Natural killer cell treated with Interleukin-12 subunit alpha and Interleukin-12 subunit beta and Interleukin-15 and Interleukin-18, amount 100 ng/mL, for 72 hours (primary cell): ENCODE results near the gene LSM6. TPM values are rescaled to one million over a fixed set of nuclear protein-coding genes. Genes with fewer than 3 reads are reported as not detected.

Source experiments
- ATAC-seq, 2 donors: fragments of 150-1000 bp; cut with Tn5 transposase in 1 of 2; sonication (Bioruptor Pico), chemical (Tn5 transposase) in 1 of 2; 2 replicates each; pipeline ENCODE4 v1.10.0; 2021
- DNase-seq: peaks from one replicate; pipeline ENCODE4 v3.0.0; 2022; ENCODE audit warnings: low spot score
- H3K27ac Mint-ChIP-seq, 2 donors: 1 replicate in 1 of 2; 2 replicates in 1 of 2; pipeline ENCODE4 v1.8.0; 2022; ENCODE audit warnings: mixed read lengths in 2 of 2, mild to moderate bottlenecking in 1 of 2, moderate library complexity in 1 of 2
- H3K27me3 Mint-ChIP-seq, 2 donors: 1 replicate in 1 of 2; 2 replicates in 1 of 2; pipeline ENCODE4 v1.8.0; 2022; ENCODE audit warnings: mixed read lengths in 2 of 2
- H3K36me3 Mint-ChIP-seq: one replicate; pipeline ENCODE4 v1.8.0; 2022; ENCODE audit warnings: mixed read lengths
- H3K4me1 Mint-ChIP-seq, 2 donors: 1 replicate in 1 of 2; 2 replicates in 1 of 2; pipeline ENCODE4 v1.8.0; 2022; ENCODE audit warnings: low read depth in 2 of 2, mixed read lengths in 2 of 2, mild to moderate bottlenecking in 1 of 2
- H3K4me3 Mint-ChIP-seq: one replicate; pipeline ENCODE4 v1.8.0; 2022; ENCODE audit warnings: mixed read lengths
- H3K9me3 Mint-ChIP-seq: 2 replicates; pipeline ENCODE4 v1.8.0; 2022; ENCODE audit warnings: mixed read lengths
- total RNA-seq, 2 donors: library from RNA; stranded (reverse); gene quantifications; one replicate each; pipeline ENCODE4 v1.2.3, GENCODE V29; 2022

The LSM6 gene
- total RNA-seq, 2 donors from 2014 or later: 34.8 to 61.6 TPM

DNA sequence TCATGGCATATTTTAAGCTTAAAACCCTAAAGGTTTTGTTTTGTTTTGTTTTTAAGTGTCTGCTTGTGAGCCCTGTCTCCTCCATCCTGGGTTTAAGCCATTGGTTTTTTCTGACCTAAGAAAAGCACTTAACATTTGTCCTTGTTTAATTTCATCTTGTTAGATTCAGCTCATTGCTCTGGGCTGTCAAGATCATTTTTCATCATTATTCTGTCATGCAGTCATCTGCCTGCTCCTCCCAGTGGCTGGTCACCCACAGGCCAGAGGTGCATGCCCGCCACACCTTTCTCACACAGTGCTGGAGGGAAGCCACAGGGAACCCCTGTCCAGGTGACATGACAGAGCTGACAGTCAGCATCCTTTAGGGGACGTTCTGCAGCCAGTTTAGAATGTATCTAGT, 27.1 kb downstream of the LSM6 start:
- peaks cover 0 to 2% of the 10 kb centered on the region in 2 donors for H3K27me3 Mint-ChIP-seq
- no peak for ATAC-seq
- no peaks in the 10 kb centered on the region for H3K9me3 Mint-ChIP-seq
- H3K4me1 Mint-ChIP-seq: no peaks in the 10 kb centered on the region
- DNase-seq: no peak
- no peak overlapping the region for H3K27ac Mint-ChIP-seq
- peaks cover 12% of the 10 kb centered on the region for H3K36me3 Mint-ChIP-seq
- no peak overlapping the region for H3K4me3 Mint-ChIP-seq

- peaks cover 0 to 16% of the 10 kb centered on the region in 2 donors for H3K27me3 Mint-ChIP-seq
- no peaks in the 10 kb centered on the region for H3K9me3 Mint-ChIP-seq
- DNase-seq (no peak), ATAC-seq (no peak)
- H3K4me1 Mint-ChIP-seq: no peaks in the 10 kb centered on the region
- H3K4me3 Mint-ChIP-seq: no peak overlapping the region
- H3K27ac Mint-ChIP-seq: no peak overlapping the region
- peaks cover 12% of the 10 kb centered on the region for H3K36me3 Mint-ChIP-seq
Observed at GRCh38 chr4:146207410-146207809, 31.9 kb downstream of the LSM6 start.

GRCh38 chr4:146210890-146211289, 35.4 kb downstream of the LSM6 start:
- ATAC-seq: no peak
- no peaks in the 10 kb centered on the region for H3K4me1 Mint-ChIP-seq

GRCh38 chr4:146211440-146211839, 35.9 kb downstream of the LSM6 start:
- Mint-ChIP-seq H3K4me1 (no peaks in the 10 kb centered on the region), H3K27ac (no peak overlapping the region), H3K27me3 (peaks cover 0 to 27% of the 10 kb centered on the region in 2 donors)

More at GRCh38 chr4:146210890-146211289, 35.4 kb downstream of the LSM6 start:
- H3K27ac Mint-ChIP-seq: no peak overlapping the region
- H3K36me3 Mint-ChIP-seq: no peaks in the 10 kb centered on the region
- no peak for DNase-seq
- H3K4me3 Mint-ChIP-seq: no peak overlapping the region
- peaks cover 0 to 27% of the 10 kb centered on the region in 2 donors for H3K27me3 Mint-ChIP-seq
- no peaks in the 10 kb centered on the region for H3K9me3 Mint-ChIP-seq

DNA sequence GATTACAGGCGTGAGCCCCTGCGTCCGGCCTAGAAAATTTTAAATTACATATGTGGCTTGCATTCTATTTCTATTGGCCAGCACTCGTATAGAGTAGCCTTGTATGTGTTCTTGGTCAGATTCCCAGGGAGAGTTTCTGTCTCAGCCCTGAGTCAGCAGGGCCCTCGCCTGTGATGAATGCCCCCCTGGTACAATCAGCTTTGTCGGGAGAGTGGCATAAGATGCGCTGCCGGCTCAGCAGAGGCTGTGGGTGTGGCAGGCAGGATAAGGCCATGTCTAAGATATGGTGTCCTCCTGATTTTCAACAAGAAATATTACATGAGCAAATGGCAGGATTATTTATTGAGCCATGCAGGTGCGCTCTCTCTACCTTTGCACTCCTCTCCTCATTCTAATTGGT, 37.3 kb downstream of the LSM6 start:
- no peak for ATAC-seq
- Mint-ChIP-seq H3K9me3 (no peaks in the 10 kb centered on the region), H3K4me3 (no peak overlapping the region), H3K4me1 (no peaks in the 10 kb centered on the region), H3K36me3 (no peaks in the 10 kb centered on the region), H3K27ac (no peak overlapping the region), H3K27me3 (peaks cover 0 to 24% of the 10 kb centered on the region in 2 donors)
- DNase-seq: no peak

More at GRCh38 chr4:146211440-146211839, 35.9 kb downstream of the LSM6 start:
- ATAC-seq (no peak), DNase-seq (no peak)
- Mint-ChIP-seq H3K4me3 (no peak overlapping the region), H3K36me3 (no peaks in the 10 kb centered on the region), H3K9me3 (no peaks in the 10 kb centered on the region)

DNA sequence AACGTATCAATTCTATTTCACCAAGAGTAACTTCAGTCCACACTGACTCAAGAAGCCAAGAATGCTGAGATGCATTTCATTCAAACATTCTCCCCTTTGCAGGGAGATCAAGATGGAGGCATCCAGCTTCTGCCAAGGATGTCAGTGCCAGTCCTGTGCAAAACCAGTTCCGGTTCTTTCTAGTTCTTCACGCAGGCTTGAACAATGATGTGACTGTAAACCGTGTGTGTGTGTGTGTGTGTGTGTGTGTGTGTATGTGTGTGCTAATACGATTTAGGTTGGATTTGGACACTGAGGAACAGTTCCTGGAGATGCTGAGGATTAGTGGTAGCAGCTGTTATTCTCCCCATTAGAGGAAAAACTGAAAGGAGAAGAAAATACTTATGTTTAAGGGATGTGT, 38.7 kb downstream of the LSM6 start, which contains the start of gene REELD1:
TSS of gene REELD1 (plus strand) at position 301 of the 400 bp plus-strand sequence. CDS start 2,415 bp downstream, outside the sequence.
- no peak within 1 kb of the TSS for H3K27ac Mint-ChIP-seq
- no peak within 1 kb of the TSS for H3K4me3 Mint-ChIP-seq

DNA sequence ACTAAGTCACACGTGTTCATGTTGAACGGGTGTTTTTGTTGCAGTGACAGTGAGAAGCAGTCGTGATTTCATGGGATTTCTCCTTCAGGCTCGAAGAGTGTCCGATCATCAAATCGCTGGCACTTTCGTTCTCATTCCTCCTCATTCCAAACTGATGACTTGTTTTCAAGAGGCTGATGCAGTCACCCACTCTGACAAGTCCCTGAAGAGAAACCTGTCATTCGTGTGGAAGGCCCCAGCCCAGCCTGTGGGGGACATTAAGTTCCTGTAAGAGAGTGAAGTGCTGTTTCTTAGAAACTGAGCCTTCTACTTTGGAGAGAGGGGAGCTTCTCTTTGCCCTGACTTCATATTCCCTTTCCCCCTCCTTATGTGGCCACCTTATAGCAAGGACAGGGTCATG, 46.8 kb downstream of the LSM6 start:
- Mint-ChIP-seq H3K4me1 (no peaks in the 10 kb centered on the region), H3K4me3 (no peak overlapping the region), H3K36me3 (no peaks in the 10 kb centered on the region), H3K9me3 (no peaks in the 10 kb centered on the region), H3K27me3 (peaks cover 0 to 6% of the 10 kb centered on the region in 2 donors), H3K27ac (no peak overlapping the region)
- DNase-seq (no peak), ATAC-seq (no peak)

More for the DNA sequence above, 38.7 kb downstream of the LSM6 start, which contains the start of gene REELD1:
- H3K4me1 Mint-ChIP-seq: no peaks in the 10 kb centered on the region
- no peaks in the 10 kb centered on the region for H3K9me3 Mint-ChIP-seq
- no peaks in the 10 kb centered on the region for H3K36me3 Mint-ChIP-seq
- ATAC-seq (no peak), DNase-seq (no peak)
- H3K27me3 Mint-ChIP-seq: peaks cover 0 to 19% of the 10 kb centered on the region in 2 donors

GRCh38 chr4:146224326-146224966, 48.9 kb downstream of the LSM6 start:
- Mint-ChIP-seq H3K36me3 (no peaks in the 10 kb centered on the region), H3K4me3 (no peak overlapping the region), H3K4me1 (no peaks in the 10 kb centered on the region), H3K9me3 (no peaks in the 10 kb centered on the region), H3K27ac (no peak overlapping the region), H3K27me3 (peaks cover 0 to 18% of the 10 kb centered on the region in 2 donors)
- no peak for DNase-seq
- no peak for ATAC-seq

- H3K4me1 Mint-ChIP-seq: no peaks in the 10 kb centered on the region
- H3K27me3 Mint-ChIP-seq: peaks cover 0 to 18% of the 10 kb centered on the region in 2 donors
- H3K27ac Mint-ChIP-seq: no peak overlapping the region
- ATAC-seq: no peak
- H3K4me3 Mint-ChIP-seq: no peak overlapping the region
- H3K36me3 Mint-ChIP-seq: no peaks in the 10 kb centered on the region
- DNase-seq: no peak
- H3K9me3 Mint-ChIP-seq: no peaks in the 10 kb centered on the region
Observed at GRCh38 chr4:146229406-146229805, 53.9 kb downstream of the LSM6 start.

DNA sequence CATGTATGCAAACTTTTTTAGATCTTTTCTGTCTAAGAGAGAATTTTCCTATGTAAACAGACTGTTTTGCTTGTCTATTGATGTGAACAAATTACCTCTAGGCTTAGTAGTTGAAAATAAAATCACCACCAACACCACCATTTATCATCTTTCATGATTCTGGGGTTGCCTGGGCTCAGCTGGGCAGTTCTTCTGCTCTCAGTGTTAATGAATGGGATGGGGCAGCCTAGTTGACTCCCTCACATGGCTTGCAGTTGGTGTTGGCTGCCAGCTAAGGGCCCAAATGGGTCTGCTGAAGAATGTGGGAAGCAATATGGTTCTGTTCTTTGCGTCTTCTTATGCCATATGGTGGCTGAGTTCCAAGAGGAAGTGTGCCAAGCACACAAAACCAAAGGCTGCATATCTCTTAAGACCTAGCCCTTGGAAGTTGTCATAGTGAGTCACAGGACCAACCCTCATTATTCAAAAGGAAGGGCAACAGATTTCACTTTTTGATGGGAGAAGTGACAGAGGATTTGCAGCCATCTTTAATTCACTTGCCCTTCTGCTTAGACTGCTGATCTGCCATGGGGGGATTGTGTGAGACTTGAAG, 56.7 kb downstream of the LSM6 start:
- Mint-ChIP-seq H3K4me3 (no peak overlapping the region), H3K9me3 (no peaks in the 10 kb centered on the region), H3K36me3 (no peaks in the 10 kb centered on the region), H3K27me3 (peaks cover 0 to 18% of the 10 kb centered on the region in 2 donors), H3K4me1 (no peaks in the 10 kb centered on the region), H3K27ac (no peak overlapping the region)
- ATAC-seq: no peak
- DNase-seq: no peak

- no peak for ATAC-seq
- DNase-seq: no peak
- Mint-ChIP-seq H3K4me1 (no peaks in the 10 kb centered on the region), H3K9me3 (no peaks in the 10 kb centered on the region), H3K27ac (no peak overlapping the region), H3K4me3 (no peak overlapping the region), H3K27me3 (peaks cover 8 to 9% of the 10 kb centered on the region in 2 donors), H3K36me3 (no peaks in the 10 kb centered on the region)
Observed at GRCh38 chr4:146235654-146236177, 60.2 kb downstream of the LSM6 start.

GRCh38 chr4:146236216-146236615, 60.7 kb downstream of the LSM6 start:
- no peak overlapping the region for H3K4me3 Mint-ChIP-seq
- no peaks in the 10 kb centered on the region for H3K4me1 Mint-ChIP-seq
- DNase-seq (no peak), ATAC-seq (no peak)
- H3K9me3 Mint-ChIP-seq: no peaks in the 10 kb centered on the region
- peaks cover 8 to 9% of the 10 kb centered on the region in 2 donors for H3K27me3 Mint-ChIP-seq
- H3K27ac Mint-ChIP-seq: no peak overlapping the region
- no peaks in the 10 kb centered on the region for H3K36me3 Mint-ChIP-seq

- no peaks in the 10 kb centered on the region for H3K36me3 Mint-ChIP-seq
- no peak for DNase-seq
- H3K4me1 Mint-ChIP-seq: peaks cover 0 to 3% of the 10 kb centered on the region in 2 donors
- ATAC-seq: no peak
- peaks cover 8 to 12% of the 10 kb centered on the region in 2 donors for H3K27me3 Mint-ChIP-seq
- no peak overlapping the region for H3K4me3 Mint-ChIP-seq
- H3K9me3 Mint-ChIP-seq: no peaks in the 10 kb centered on the region
- no peak overlapping the region for H3K27ac Mint-ChIP-seq
Observed at GRCh38 chr4:146237092-146237491, 61.6 kb downstream of the LSM6 start.

DNA sequence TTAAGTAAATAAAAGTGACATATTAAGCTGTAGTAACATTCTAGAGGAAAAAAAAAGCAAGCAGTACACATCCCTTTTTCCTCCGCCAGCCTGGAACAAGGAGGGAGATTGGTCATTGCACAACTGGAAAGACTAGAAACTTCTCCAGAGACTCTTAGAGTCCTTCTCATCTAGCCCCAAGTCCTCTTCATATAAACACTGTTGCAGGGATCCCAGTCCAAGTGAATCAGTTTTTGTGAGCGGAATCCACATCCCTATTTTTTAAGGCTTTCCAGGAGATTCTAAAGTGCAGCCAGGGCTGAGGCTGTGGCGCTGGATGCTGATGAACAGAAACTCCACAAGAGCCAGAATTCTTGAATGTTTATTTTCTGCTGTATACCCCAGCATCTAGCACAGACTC, 62.6 kb downstream of the LSM6 start:
- ATAC-seq (no peak), DNase-seq (no peak)
- no peaks in the 10 kb centered on the region for H3K36me3 Mint-ChIP-seq
- H3K27me3 Mint-ChIP-seq: peaks cover 8 to 12% of the 10 kb centered on the region in 2 donors
- no peaks in the 10 kb centered on the region for H3K9me3 Mint-ChIP-seq
- no peak overlapping the region for H3K27ac Mint-ChIP-seq
- H3K4me1 Mint-ChIP-seq: peaks cover 0 to 4% of the 10 kb centered on the region in 2 donors
- H3K4me3 Mint-ChIP-seq: no peak overlapping the region
